Progenitor cell of endocrine pancreas (in vitro differentiated cells): ENCODE data around the gene KIF1B. TPM values are rescaled to one million over a fixed set of nuclear protein-coding genes. Genes with fewer than 3 reads are reported as not detected.

ENCODE experiments used
- DNase-seq: peaks from one replicate; pipeline ENCODE4 v3.0.0; 2021; ENCODE audit warnings: low spot score; ENCODE audit not compliant: unreplicated experiment
- H3K27ac Mint-ChIP-seq: 2 replicates; pipeline ENCODE4 v1.8.0; 2021; ENCODE audit warnings: mild to moderate bottlenecking, moderate library complexity, mixed read lengths
- H3K27me3 Mint-ChIP-seq: 2 replicates; pipeline ENCODE4 v1.8.0; 2021; ENCODE audit warnings: mixed read lengths
- H3K36me3 Mint-ChIP-seq: 2 replicates; pipeline ENCODE4 v1.8.0; 2022; ENCODE audit warnings: mixed read lengths; ENCODE audit not compliant: insufficient read depth
- H3K4me1 Mint-ChIP-seq: 2 replicates; pipeline ENCODE4 v1.8.0; 2021; ENCODE audit warnings: low read depth, mixed read lengths
- H3K4me3 Mint-ChIP-seq: 2 replicates; pipeline ENCODE4 v1.8.0; 2021; ENCODE audit warnings: low read depth, mild to moderate bottlenecking, moderate library complexity, mixed read lengths
- H3K9me3 Mint-ChIP-seq: 2 replicates; pipeline ENCODE4 v1.8.0; 2021; ENCODE audit warnings: low read depth, mixed read lengths
- CTCF ChIP-seq: fragments of 200-600 bp; sonication (generic); IDR thresholded peaks from one replicate; pipeline ENCODE4 v1.5.0; 2021; ENCODE audit warnings: antibody characterized with exemption, mild to moderate bottlenecking; ENCODE audit not compliant: unreplicated experiment
- total RNA-seq: library from RNA; stranded (reverse); gene quantifications from 2 replicates; pipeline ENCODE4 v1.2.1, GENCODE V29; 2021

The KIF1B gene
- total RNA-seq, 1 donor from 2014 or later: 78.7 TPM

GRCh38 chr1:10188133-10188650 is 22.2 kb upstream of the KIF1B start:
- peaks cover 4% of the 10 kb centered on the region for H3K36me3 Mint-ChIP-seq
- no peak overlapping the region for H3K4me3 Mint-ChIP-seq
- no peaks in the 10 kb centered on the region for H3K27me3 Mint-ChIP-seq
- H3K9me3 Mint-ChIP-seq: peaks cover 6% of the 10 kb centered on the region
- peaks cover 2% of the 10 kb centered on the region for H3K4me1 Mint-ChIP-seq
- TF ChIP-seq CTCF: no peak
- no peak overlapping the region for H3K27ac Mint-ChIP-seq
- no peak for DNase-seq

- no peak for DNase-seq
- Mint-ChIP-seq H3K9me3 (peaks cover 6% of the 10 kb centered on the region), H3K36me3 (no peaks in the 10 kb centered on the region), H3K27me3 (peaks cover 3% of the 10 kb centered on the region), H3K27ac (no peak overlapping the region), H3K4me1 (peaks cover 2% of the 10 kb centered on the region), H3K4me3 (no peak overlapping the region)
- no peak for TF ChIP-seq CTCF
Measured at GRCh38 chr1:10189659-10190058, 20.7 kb upstream of the KIF1B start.

- no peak overlapping the region for H3K4me3 Mint-ChIP-seq
- TF ChIP-seq CTCF: no peak
- peaks cover 6% of the 10 kb centered on the region for H3K9me3 Mint-ChIP-seq
- no peak overlapping the region for H3K27ac Mint-ChIP-seq
- H3K27me3 Mint-ChIP-seq: peaks cover 3% of the 10 kb centered on the region
- no peak for DNase-seq
- no peaks in the 10 kb centered on the region for H3K36me3 Mint-ChIP-seq
- no peaks in the 10 kb centered on the region for H3K4me1 Mint-ChIP-seq
Measured at GRCh38 chr1:10192263-10192662, 18.1 kb upstream of the KIF1B start.

GRCh38 chr1:10193288-10193687 is 17.1 kb upstream of the KIF1B start:
- Mint-ChIP-seq H3K27ac (no peak overlapping the region), H3K27me3 (peaks cover 3% of the 10 kb centered on the region), H3K4me3 (no peak overlapping the region), H3K36me3 (no peaks in the 10 kb centered on the region), H3K4me1 (no peaks in the 10 kb centered on the region), H3K9me3 (peaks cover 5% of the 10 kb centered on the region)
- no peak for DNase-seq
- no peak for TF ChIP-seq CTCF

GRCh38 chr1:10195570-10195969 is 14.8 kb upstream of the KIF1B start:
- TF ChIP-seq CTCF: no peak
- Mint-ChIP-seq H3K4me1 (no peaks in the 10 kb centered on the region), H3K27ac (no peak overlapping the region), H3K9me3 (no peaks in the 10 kb centered on the region), H3K36me3 (no peaks in the 10 kb centered on the region), H3K27me3 (peaks cover 3% of the 10 kb centered on the region), H3K4me3 (no peak overlapping the region)
- DNase-seq: no peak
